Lung (tissue), 13 donors: ENCODE data around the gene PPP2R5B. TPM values are rescaled to one million over a fixed set of nuclear protein-coding genes. Genes with fewer than 3 reads are reported as not detected.
"Not testable (repeated sequence)": the region's sequence is repeated elsewhere in the genome, so short reads cannot be mapped to it uniquely, and the experiment has no call there.

Experiments
- ATAC-seq: fragments of 200-7000 bp; cut with Tn5 transposase; one replicate; pipeline ENCODE4 v1.9.1; 2020; ENCODE audit warnings: moderate number of reproducible peaks; ENCODE audit not compliant: insufficient read depth, low FRiP score
- DNase-seq, 3 donors: peaks; one replicate each; pipeline ENCODE4 v3.0.0-alpha.2; 2013 to 2017
- H3K27ac ChIP-seq, 2 donors: one replicate each; pipeline ENCODE4 v1.5.1; 2013; ENCODE audit warnings: mild to moderate bottlenecking in 2 of 2, moderate library complexity in 2 of 2, control low read depth in 1 of 2, inconsistent platforms in 1 of 2, low read depth in 1 of 2, low read length in 1 of 2
- H3K27me3 ChIP-seq, 3 donors: one replicate each; pipeline ENCODE4 v1.5.1; 2013; ENCODE audit warnings: low read length in 2 of 3; ENCODE audit not compliant: control insufficient read depth in 3 of 3, insufficient read depth in 3 of 3
- H3K36me3 ChIP-seq, 4 donors: one replicate each; pipeline ENCODE4 v1.5.1; 2013; ENCODE audit warnings: low read length in 4 of 4, mild to moderate bottlenecking in 1 of 4, moderate library complexity in 1 of 4; ENCODE audit not compliant: control insufficient read depth in 4 of 4, insufficient read depth in 4 of 4
- H3K4me1 ChIP-seq, 5 donors: one replicate each; pipeline ENCODE4 v1.5.1; 2013; ENCODE audit warnings: low read length in 5 of 5, mild to moderate bottlenecking in 2 of 5, moderate library complexity in 1 of 5; ENCODE audit not compliant: control insufficient read depth in 5 of 5, insufficient read depth in 5 of 5
- H3K4me3 ChIP-seq: one replicate; pipeline ENCODE4 v1.5.1; 2013; ENCODE audit warnings: mild to moderate bottlenecking, control low read depth, moderate library complexity
- H3K9ac ChIP-seq, 2 donors: one replicate each; pipeline ENCODE4 v1.5.1; 2013; ENCODE audit warnings: low read length in 2 of 2, control low read depth in 1 of 2; ENCODE audit not compliant: insufficient read depth in 1 of 2
- H3K9me3 ChIP-seq, 4 donors: one replicate each; pipeline ENCODE4 v1.5.1; 2013; ENCODE audit warnings: low read length in 3 of 4, mild to moderate bottlenecking in 1 of 4, moderate library complexity in 1 of 4; ENCODE audit not compliant: control insufficient read depth in 4 of 4, insufficient read depth in 3 of 4
- WGBS, 2 donors: extraction: QIAGEN DNeasy Blood & Tissue Kit; methylation state at CpG; one replicate each; pipeline ENCODE4 v1.1.7; 2013; 5-methylcytosine and 5-hydroxymethylcytosine counted together
- polyA plus RNA-seq, 2 donors: library from polyadenylated mRNA; stranded (reverse); fragments of 200-250 nt; gene quantifications; one replicate each; pipeline ENCODE4 v1.2.1, GENCODE V29; 2013
- small RNA-seq: library from RNA; depleted of rRNA; stranded (forward); fragments of <200 nt; gene quantifications from one replicate; pipeline ENCODE3, GENCODE V24; 2014; ENCODE audit warnings: low replicate concordance
- total RNA-seq, 2 donors: library from RNA; depleted of rRNA in 1 of 2; stranded (reverse); fragments of >200 nt in 1 of 2; gene quantifications; one replicate each; pipeline ENCODE4 v1.2.1, GENCODE V29; 2014 to 2021
- TF ChIP-seq, protein P1 (sequence below): IDR thresholded peaks from 2 replicates; pipeline ENCODE4 v1.5.1; 2012; ENCODE audit warnings: mild to moderate bottlenecking; ENCODE audit errors: control extremely low read depth, extremely low read depth
- donor health status: control.
- donor health status: control.
- donor health status: Bipolar disorder and iron deficiency.
- donor health status: healthy.
- donor health status: DM: yes; HTN: yes; CAD: no.

Gene PPP2R5B
- total and polyA plus RNA-seq, 4 donors, result 9.8 to 27.8 (median 17.3) TPM

DNA sequence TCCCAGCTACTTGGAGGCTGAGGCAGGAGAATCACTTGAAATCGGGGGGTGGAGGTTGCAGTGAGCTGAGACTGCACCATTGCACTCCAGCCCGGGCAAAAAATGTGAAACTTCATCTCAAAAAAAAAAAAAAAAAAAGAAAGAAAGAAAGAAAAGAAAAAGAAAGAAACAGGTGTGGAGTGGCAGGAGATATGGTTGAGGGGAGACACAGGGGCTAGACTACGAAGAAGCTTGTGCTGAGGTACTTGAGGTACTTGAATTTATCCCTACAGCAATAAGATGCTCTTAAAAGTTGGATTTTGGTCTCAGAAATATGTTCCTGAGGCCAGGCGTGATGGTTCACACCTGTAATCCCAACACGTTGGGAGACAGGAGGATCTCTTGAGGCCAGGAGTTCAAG, 49.6 kb downstream of the PPP2R5B start:
- DNase-seq, result no peak
- peaks cover 0 to 4% (median 2%) of the 10 kb centered on the region in 3 donors for H3K27me3 ChIP-seq
- TF ChIP-seq, protein P1, sequence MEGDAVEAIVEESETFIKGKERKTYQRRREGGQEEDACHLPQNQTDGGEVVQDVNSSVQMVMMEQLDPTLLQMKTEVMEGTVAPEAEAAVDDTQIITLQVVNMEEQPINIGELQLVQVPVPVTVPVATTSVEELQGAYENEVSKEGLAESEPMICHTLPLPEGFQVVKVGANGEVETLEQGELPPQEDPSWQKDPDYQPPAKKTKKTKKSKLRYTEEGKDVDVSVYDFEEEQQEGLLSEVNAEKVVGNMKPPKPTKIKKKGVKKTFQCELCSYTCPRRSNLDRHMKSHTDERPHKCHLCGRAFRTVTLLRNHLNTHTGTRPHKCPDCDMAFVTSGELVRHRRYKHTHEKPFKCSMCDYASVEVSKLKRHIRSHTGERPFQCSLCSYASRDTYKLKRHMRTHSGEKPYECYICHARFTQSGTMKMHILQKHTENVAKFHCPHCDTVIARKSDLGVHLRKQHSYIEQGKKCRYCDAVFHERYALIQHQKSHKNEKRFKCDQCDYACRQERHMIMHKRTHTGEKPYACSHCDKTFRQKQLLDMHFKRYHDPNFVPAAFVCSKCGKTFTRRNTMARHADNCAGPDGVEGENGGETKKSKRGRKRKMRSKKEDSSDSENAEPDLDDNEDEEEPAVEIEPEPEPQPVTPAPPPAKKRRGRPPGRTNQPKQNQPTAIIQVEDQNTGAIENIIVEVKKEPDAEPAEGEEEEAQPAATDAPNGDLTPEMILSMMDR, result no peak
- no peaks in the 10 kb centered on the region for H3K9me3 ChIP-seq
- no peak overlapping the region for H3K4me3 ChIP-seq
- H3K9ac ChIP-seq, result no peak overlapping the region
- H3K4me1 ChIP-seq, result peaks cover 0 to 5% (median 0%) of the 10 kb centered on the region in 5 donors
- ATAC-seq, result no peak
- H3K27ac ChIP-seq, result no peak overlapping the region
- H3K36me3 ChIP-seq, result no peaks in the 10 kb centered on the region
- 85 to 86% methylated on average over 5 of the region's 5 CpGs for WGBS, 2 donors

DNA sequence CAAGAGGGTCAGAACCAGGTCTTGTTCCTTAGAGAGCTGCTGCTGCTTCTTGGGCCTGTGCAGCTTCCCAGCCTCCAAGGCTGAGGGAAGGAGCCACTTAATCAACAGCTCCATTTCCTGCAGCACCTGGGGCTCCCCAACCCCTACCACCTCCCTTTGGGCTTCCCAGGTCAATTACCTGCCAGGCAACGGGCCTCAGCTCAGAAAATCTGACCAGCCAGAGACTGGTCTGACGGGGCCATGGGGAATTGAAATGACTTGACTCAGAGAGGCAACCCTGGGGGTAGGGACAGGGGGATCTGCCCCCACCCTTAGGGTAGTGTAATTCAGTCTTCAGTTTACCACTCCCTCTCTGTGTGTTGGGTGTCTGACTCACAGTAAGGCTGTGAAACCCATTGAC, 52.2 kb downstream of the PPP2R5B start:
- no peak overlapping the region for H3K4me3 ChIP-seq
- 78 to 82% methylated on average over 2 of the region's 2 CpGs for WGBS, 2 donors

DNA sequence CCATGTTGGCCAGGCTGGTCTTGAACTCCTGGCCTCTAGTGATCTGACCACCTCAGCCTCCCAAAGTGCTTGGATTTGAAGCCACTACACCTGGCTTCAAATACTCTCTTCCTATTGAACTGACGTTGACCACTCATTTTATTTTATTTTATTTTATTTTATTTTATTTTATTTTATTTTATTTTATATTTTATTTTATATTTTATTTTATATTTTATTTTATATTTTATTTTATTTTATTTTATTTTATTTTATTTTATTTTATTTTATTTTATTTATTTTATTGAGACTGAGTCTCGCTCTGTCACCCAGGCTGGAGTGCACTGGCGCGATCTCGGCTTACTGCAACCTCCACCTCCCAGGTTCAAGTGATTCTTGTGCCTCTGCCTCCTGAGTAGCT, 58.9 kb downstream of the PPP2R5B start:
- ATAC-seq, DNase-seq, H3K4me3 ChIP-seq: not testable (repeated sequence)

More for the DNA sequence above, 52.2 kb downstream of the PPP2R5B start:
- TF ChIP-seq, protein P1, result no peak
- Histone ChIP-seq H3K9ac (no peak overlapping the region), H3K27me3 (no peaks in the 10 kb centered on the region), H3K27ac (no peak overlapping the region), H3K9me3 (no peaks in the 10 kb centered on the region), H3K4me1 (peaks cover 0 to 3% (median 0%) of the 10 kb centered on the region in 5 donors), H3K36me3 (no peaks in the 10 kb centered on the region)
- DNase-seq, result no peak
- ATAC-seq, result no peak

More for the DNA sequence above, 58.9 kb downstream of the PPP2R5B start:
- not testable (repeated sequence) for H3K4me1 ChIP-seq, H3K27me3 ChIP-seq, H3K36me3 ChIP-seq, H3K9ac ChIP-seq, H3K27ac ChIP-seq, H3K9me3 ChIP-seq
- WGBS, 2 donors, result 78 to 87% methylated on average over 5 of the region's 5 CpGs

Small RNAs within 50 kb of the gene (small RNA-seq; reads per million reads assigned to genes)
- gene MIR6749 (0.06 reads per million), gene MIR6750 (not detected)

Other genes starting within 250 kb of the PPP2R5B start
- gene NRXN2, start 201.5 kb upstream of the PPP2R5B start, total RNA-seq, result 1 to 10 TPM; 1.7 to 6.6 TPM
- under 1 TPM; 0.39 to 0.56 TPM for gene NRXN2, start 201.5 kb upstream of the PPP2R5B start, polyA plus RNA-seq
- 10 to 100 TPM; 20.0 to 39.3 TPM for gene RASGRP2, start 180.5 kb upstream of the PPP2R5B start, total RNA-seq
- 10 to 100 TPM; 22.2 to 46.4 TPM for gene RASGRP2, start 180.5 kb upstream of the PPP2R5B start, polyA plus RNA-seq
- gene PYGM, start 164.7 kb upstream of the PPP2R5B start, total RNA-seq, result 1 to 10 TPM; 3.7 to 3.8 TPM
- 1 to 10 TPM; 1.2 TPM for gene PYGM, start 164.7 kb upstream of the PPP2R5B start, polyA plus RNA-seq
- gene SF1, start 146.1 kb upstream of the PPP2R5B start, total RNA-seq, result 100 to 1,000 TPM; 196 to 213 TPM
- 10 to 100 TPM; 76.2 to 97.8 TPM for gene SF1, start 146.1 kb upstream of the PPP2R5B start, polyA plus RNA-seq
- gene MAP4K2, start 121.5 kb upstream of the PPP2R5B start, total RNA-seq, result 10 to 100 TPM; 23.3 to 41.8 TPM
- 10 to 100 TPM; 15.0 to 24.3 TPM for gene MAP4K2, start 121.5 kb upstream of the PPP2R5B start, polyA plus RNA-seq
- 10 to 100 TPM; 18.8 to 24.9 TPM for gene MEN1, start 114.1 kb upstream of the PPP2R5B start, total RNA-seq
- gene MEN1, start 114.1 kb upstream of the PPP2R5B start, polyA plus RNA-seq, result 10 to 100 TPM; 15.0 to 18.5 TPM
- gene CDC42BPG, start 80.0 kb upstream of the PPP2R5B start, total RNA-seq, result 10 to 100 TPM; 11.2 to 23.5 TPM
- 1 to 10 TPM; 7.1 to 10.0 TPM for gene CDC42BPG, start 80.0 kb upstream of the PPP2R5B start, polyA plus RNA-seq
- gene EHD1, start 46.1 kb upstream of the PPP2R5B start, total RNA-seq, result 100 to 1,000 TPM in 1 of 2 donors, 10 to 100 TPM in 1; 71.2 to 139 TPM
- gene EHD1, start 46.1 kb upstream of the PPP2R5B start, polyA plus RNA-seq, result 100 to 1,000 TPM in 1 of 2 donors, 10 to 100 TPM in 1; 42.1 to 144 TPM
- gene ATG2A, start 7.5 kb upstream of the PPP2R5B start, total RNA-seq, result 10 to 100 TPM; 17.4 to 32.5 TPM
- gene ATG2A, start 7.5 kb upstream of the PPP2R5B start, polyA plus RNA-seq, result 10 to 100 TPM; 19.1 to 22.9 TPM
- gene GPHA2, start 11.2 kb downstream of the PPP2R5B start, total RNA-seq, result not detected
- gene GPHA2, start 11.2 kb downstream of the PPP2R5B start, polyA plus RNA-seq, result under 1 TPM in 1 of 2 donors, not detected in 1; 0.19 TPM
- gene MAJIN, start 47.4 kb downstream of the PPP2R5B start, total RNA-seq, result under 1 TPM in 1 of 2 donors, not detected in 1; 0.55 TPM
- gene MAJIN, start 47.4 kb downstream of the PPP2R5B start, polyA plus RNA-seq, result under 1 TPM; 0.24 to 0.39 TPM
- 1 to 10 TPM; 2.9 to 6.3 TPM for gene BATF2, start 72.3 kb downstream of the PPP2R5B start, total RNA-seq
- gene BATF2, start 72.3 kb downstream of the PPP2R5B start, polyA plus RNA-seq, result 1 to 10 TPM; 3.7 to 7.4 TPM
- 10 to 100 TPM; 37.4 to 95.4 TPM for gene ARL2, start 89.5 kb downstream of the PPP2R5B start, total RNA-seq
- gene ARL2, start 89.5 kb downstream of the PPP2R5B start, polyA plus RNA-seq, result 100 to 1,000 TPM in 1 of 2 donors, 10 to 100 TPM in 1; 92.5 to 127 TPM
- gene SNX15, start 102.8 kb downstream of the PPP2R5B start, total RNA-seq, result 10 to 100 TPM; 16.2 to 28.4 TPM
- gene SNX15, start 102.8 kb downstream of the PPP2R5B start, polyA plus RNA-seq, result 10 to 100 TPM; 18.4 to 19.4 TPM
- gene SAC3D1, start 116.5 kb downstream of the PPP2R5B start, total RNA-seq, result 10 to 100 TPM in 1 of 2 donors, 1 to 10 TPM in 1; 5.1 to 17.6 TPM
- 10 to 100 TPM; 12.7 to 15.9 TPM for gene SAC3D1, start 116.5 kb downstream of the PPP2R5B start, polyA plus RNA-seq
- gene NAALADL1, start 133.9 kb downstream of the PPP2R5B start, total RNA-seq, result 10 to 100 TPM; 12.4 to 22.0 TPM
- gene NAALADL1, start 133.9 kb downstream of the PPP2R5B start, polyA plus RNA-seq, result 10 to 100 TPM in 1 of 2 donors, 1 to 10 TPM in 1; 7.4 to 14.0 TPM
- 1 to 10 TPM; 2.2 to 2.7 TPM for gene CDCA5, start 159.4 kb downstream of the PPP2R5B start, total RNA-seq
- gene CDCA5, start 159.4 kb downstream of the PPP2R5B start, polyA plus RNA-seq, result 1 to 10 TPM; 1.8 to 2.1 TPM
- 10 to 100 TPM; 34.5 to 35.4 TPM for gene ZFPL1, start 159.5 kb downstream of the PPP2R5B start, total RNA-seq
- 10 to 100 TPM; 35.1 to 45.8 TPM for gene ZFPL1, start 159.5 kb downstream of the PPP2R5B start, polyA plus RNA-seq
- 100 to 1,000 TPM; 128 to 164 TPM for gene VPS51, start 171.5 kb downstream of the PPP2R5B start, total RNA-seq
- gene VPS51, start 171.5 kb downstream of the PPP2R5B start, polyA plus RNA-seq, result 100 to 1,000 TPM in 1 of 2 donors, 10 to 100 TPM in 1; 69.6 to 120 TPM
- 10 to 100 TPM; 41.0 to 68.4 TPM for gene TM7SF2, start 187.2 kb downstream of the PPP2R5B start, total RNA-seq
- 10 to 100 TPM; 30.3 to 82.7 TPM for gene TM7SF2, start 187.2 kb downstream of the PPP2R5B start, polyA plus RNA-seq
- 10 to 100 TPM in 1 of 2 donors, 1 to 10 TPM in 1; 6.3 to 19.6 TPM for gene ZNHIT2, start 193.0 kb downstream of the PPP2R5B start, total RNA-seq
- 10 to 100 TPM; 19.3 to 23.7 TPM for gene ZNHIT2, start 193.0 kb downstream of the PPP2R5B start, polyA plus RNA-seq
- gene FAU, start 197.4 kb downstream of the PPP2R5B start, total RNA-seq, result 100 to 1,000 TPM; 334 to 904 TPM
- gene FAU, start 197.4 kb downstream of the PPP2R5B start, polyA plus RNA-seq, result 1,000 to 10,000 TPM; 1,051 to 1,580 TPM
- gene MRPL49, start 197.6 kb downstream of the PPP2R5B start, total RNA-seq, result 10 to 100 TPM; 35.6 to 44.3 TPM
- 10 to 100 TPM; 26.3 to 57.2 TPM for gene MRPL49, start 197.6 kb downstream of the PPP2R5B start, polyA plus RNA-seq
- gene SYVN1, start 209.8 kb downstream of the PPP2R5B start, total RNA-seq, result 10 to 100 TPM; 38.8 to 80.7 TPM
- gene SYVN1, start 209.8 kb downstream of the PPP2R5B start, polyA plus RNA-seq, result 10 to 100 TPM; 31.6 to 36.5 TPM
- gene SPDYC, start 245.5 kb downstream of the PPP2R5B start, total RNA-seq, result not detected
- gene SPDYC, start 245.5 kb downstream of the PPP2R5B start, polyA plus RNA-seq, result not detected